HG03442 (cell line): ENCODE data around the gene MLYCD.

Experiments used
- ATAC-seq: cut with Tn5 transposase; IDR thresholded peaks from one replicate; pipeline ENCODE4 v1.9.1; 2021; ENCODE audit warnings: mild to moderate bottlenecking, moderate library complexity; ENCODE audit not compliant: unreplicated experiment

The MLYCD gene

DNA sequence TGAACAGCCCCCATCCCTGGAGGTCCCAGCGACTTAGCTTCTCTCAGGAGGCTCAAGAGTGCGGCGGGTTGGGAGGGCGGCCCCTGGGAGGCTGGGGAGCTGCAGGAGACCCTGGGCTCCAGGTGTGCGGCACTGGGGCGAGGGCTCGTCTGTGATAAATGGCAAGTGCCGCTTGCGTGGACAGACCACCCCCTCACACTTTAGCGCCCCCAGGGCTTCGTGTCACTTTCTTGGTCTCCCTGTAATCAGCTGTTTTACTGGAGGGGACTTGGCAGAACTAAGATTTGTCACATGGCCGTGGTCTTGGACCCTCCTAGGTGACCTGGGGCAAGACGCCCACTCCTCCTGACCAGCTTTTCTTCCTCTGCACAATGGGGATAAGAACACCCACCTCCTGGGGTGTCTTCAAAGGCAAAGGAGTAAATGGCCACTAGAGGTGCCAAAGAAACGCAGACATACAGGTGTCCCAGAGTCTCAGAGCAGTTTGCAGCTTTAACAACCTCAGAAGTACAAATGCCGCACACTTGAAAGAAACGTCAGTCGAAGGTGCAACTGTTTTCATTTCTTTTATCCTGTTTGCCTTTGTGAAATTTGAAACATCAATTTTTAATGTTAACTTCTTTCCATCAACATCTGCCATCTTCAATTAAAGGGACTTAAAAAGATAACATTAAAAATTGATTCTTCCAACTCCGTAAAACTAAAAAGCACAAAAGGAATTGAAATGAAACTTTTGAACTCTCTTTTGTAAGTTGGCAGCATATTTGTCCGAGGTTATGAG lies 55.1 kb downstream of the MLYCD start:
- no peak for ATAC-seq

GRCh38 chr16:83954577-83955016 lies 55.7 kb downstream of the MLYCD start:
- no peak for ATAC-seq

DNA sequence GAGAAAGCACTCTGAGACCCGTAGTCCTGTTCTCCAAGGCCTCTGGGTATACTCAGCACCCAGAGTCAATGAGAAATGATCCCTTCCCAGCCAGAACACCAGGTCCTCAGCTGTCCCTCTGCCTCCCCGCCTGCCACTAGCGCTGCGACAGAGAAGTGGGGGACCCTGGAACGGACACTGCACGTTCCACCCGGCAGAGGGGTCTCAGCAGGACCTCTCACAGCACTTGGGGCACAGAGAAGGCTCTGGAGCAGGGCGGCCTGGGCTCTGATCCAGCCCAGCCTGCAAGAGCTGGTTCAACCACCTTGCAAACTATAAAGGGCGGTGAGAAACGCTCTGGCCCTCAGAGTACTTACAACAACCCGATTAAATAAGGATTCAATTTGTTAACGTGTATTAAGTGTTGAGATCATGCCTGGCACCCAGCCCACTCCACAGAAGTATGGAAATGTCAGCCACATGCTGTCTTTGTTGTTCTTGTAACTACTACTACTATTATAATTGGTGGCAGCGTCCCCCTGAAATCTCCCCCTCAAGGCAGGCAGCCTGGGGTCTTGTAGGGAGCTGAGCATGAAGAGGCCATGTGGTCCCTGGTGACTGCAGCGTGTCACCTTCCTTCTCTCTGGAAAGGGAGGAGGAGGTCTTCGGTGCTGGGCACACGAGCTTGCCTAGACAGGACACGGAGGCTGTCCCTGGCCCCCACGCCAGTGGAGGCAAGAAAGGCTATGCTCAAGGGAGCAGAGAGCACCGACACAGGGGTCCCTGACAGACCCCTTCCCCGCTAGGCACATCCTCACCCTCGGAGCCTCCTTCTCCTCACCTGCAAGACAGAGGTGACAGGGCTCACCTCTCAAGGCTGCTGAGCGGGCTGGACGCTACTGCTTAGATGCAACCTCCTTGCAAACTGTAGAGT lies 56.6 kb downstream of the MLYCD start:
- no peak for ATAC-seq

DNA sequence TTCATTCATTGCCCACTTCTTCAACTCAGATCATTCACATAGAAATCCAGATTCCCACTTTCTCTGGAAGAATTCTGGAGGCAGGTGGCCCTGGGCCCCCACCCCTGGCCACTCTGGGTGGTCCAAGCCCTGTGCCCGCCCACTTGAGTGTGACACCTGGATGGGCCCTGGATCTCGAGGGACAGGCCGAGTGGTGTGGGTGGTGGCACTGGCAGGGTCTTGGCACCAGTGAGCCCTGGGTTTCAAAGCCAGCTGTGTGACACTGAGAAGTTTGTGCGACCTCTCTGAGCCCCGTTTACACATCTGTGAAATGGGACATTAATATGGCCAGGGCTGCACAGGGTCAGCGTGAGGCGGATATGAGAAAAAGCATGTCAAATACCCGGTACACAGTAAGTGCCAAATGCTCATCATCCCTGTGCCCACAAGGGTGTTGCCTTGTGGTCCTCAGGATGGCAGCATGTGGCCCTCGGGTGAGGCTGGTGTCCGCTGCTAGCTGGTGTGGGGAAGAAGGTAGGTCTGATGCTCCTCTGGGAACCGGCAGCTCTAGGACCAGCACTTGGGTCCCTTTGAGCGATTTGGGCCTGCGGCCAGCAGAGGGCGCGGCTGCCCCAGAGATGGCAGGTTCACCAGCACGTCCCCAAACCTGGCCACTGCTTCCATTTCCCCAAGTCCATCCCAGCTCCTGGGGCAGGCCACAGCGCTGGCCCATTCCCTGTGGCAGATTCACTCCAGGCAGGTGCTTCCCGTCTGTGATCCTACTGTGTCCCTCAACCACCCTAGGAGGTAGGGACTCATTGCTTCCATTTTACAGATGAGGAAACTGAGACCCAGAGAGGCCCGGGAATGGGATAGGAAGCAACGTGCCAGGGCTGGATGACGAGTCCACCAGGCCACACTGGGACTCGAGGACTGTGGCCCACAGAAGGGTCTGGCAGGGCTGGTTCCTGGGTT lies 57.7 kb downstream of the MLYCD start:
- ATAC-seq: no peak

- no peak for ATAC-seq
Measured at GRCh38 chr16:83957296-83957855, 58.5 kb downstream of the MLYCD start.

DNA sequence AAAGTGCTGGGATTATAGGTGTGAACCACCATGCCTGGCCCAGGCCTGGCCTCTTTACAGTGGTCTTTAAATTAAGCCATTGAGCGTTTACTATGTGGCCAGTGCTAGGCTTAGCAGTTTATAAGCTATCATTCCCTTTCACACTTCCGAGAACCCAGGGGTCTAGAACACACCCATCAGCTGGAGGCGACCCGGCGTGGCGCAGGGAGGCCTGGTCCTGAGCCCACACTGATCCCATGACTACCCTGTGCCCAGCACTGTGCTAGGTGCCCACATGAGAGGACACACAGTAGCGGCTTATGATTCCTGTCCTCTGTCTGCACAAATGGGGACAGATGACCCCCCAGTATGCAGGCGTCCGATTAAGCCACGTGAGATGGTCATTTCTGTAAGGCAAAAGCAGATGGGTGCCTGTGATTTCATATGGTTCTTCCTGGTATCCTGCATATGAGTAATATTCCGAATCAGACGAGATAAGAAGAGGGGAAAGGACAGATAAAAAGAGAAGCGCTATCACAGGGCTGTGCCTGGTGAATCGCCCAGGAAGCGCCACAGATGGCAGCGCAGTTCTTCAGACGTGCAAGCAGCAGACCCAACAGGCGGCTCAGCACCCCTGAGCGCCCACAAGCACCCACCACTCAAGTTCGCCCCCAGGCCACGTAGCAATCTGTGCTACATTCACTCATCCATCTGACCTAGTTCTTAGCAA lies 59.4 kb downstream of the MLYCD start:
- no peak for ATAC-seq

- no peak for ATAC-seq
Measured at GRCh38 chr16:83958846-83959565, 60.1 kb downstream of the MLYCD start.

- no peak for ATAC-seq
Measured at GRCh38 chr16:83959656-83960434, 60.9 kb downstream of the MLYCD start.

DNA sequence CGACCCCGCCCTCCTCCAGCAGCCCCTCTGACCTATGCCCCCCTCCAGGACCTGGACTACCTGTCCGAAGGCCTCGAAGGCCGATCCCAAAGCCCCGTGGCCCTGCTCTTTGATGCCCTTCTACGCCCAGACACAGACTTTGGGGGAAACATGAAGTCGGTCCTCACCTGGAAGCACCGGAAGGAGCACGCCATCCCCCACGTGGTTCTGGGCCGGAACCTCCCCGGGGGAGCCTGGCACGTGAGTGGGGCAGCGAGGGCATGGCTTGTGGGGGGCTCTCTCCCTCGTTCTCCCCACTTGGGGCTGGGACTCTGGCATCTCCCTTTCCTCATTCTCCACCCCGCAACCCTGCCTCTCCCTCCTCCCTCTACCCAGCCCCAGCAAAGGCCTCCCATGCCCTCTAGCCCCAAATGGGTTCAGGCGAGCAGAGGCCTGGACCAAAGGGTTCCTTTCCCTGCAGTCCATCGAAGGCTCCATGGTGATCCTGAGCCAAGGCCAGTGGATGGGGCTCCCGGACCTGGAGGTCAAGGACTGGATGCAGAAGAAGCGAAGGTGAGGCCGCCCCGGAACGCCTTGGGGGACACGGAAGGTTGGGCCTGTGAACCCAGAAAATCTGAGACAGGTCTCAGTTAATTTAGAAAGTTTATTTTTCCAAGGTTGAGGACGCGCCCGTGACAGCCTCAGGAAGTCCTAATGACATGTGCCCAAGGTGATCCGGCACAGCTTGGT lies 61.8 kb downstream of the MLYCD start:
- no peak for ATAC-seq

- ATAC-seq: no peak
Measured at GRCh38 chr16:83961591-83961990, 62.7 kb downstream of the MLYCD start.

DNA sequence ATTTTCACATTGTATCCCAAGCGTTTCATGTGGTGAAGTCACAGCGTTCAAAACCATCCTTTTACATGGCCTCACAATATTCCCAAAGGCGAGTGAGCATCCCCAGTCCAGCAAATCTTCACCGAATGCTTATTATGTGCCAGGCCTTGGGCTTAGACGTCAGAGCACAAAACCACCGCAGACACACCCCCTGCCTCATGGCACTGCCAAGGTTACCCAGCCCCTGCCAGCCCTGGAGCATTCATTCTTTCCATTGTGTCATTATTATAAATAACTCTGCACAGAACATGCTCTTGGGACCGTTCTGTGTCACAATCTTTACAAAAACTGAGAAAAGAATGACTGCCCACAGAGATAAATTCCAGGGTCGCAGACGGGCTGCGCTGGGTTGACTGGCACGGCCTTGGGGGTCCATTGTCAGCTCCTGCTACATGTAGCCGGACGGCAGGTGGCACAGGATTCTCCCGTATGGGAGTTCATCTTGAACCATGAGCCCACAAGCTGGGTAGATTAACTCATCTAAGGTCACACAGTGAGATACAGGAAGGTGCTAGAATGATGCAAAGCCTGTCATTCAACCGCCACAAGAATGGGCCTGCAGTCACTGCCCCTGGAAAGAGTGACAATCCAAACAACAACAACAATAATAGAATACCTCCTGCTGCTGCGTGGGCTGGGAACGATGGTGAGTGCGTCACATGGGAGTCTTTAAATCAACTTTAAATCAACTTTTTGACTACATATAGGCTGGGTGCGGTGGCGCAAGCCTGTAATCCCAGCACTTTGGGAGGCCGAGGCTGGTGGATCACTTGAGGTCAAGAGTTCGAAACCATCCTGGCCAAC lies 64.6 kb downstream of the MLYCD start:
- no peak for ATAC-seq

DNA sequence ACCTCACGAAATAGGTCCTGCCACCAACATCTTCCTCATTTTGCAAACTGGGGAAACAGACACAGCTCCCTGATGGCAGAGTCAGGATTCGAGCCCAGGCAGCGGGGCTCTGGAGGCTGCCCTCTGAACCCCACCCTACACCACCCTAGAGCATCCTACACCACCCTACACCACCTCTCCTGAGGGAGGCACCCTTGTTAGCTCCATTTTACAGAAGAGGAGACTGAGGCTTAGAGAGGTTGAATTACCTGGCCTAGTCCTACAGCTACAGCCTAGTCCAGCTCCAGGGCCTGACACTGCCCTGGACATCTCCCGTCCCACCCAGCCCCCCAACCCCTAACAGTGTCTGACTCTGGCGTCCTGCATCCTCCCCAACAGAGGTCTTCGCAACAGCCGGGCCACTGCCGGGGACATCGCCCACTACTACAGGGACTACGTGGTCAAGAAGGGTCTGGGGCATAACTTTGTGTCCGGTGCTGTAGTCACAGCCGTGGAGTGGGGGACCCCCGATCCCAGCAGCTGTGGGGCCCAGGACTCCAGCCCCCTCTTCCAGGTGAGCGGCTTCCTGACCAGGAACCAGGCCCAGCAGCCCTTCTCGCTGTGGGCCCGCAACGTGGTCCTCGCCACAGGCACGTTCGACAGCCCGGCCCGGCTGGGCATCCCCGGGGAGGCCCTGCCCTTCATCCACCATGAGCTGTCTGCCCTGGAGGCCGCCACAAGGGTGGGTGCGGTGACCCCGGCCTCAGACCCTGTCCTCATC lies 65.9 kb downstream of the MLYCD start:
- ATAC-seq: no peak

GRCh38 chr16:83965444-83966152 lies 66.7 kb downstream of the MLYCD start:
- ATAC-seq: no peak

DNA sequence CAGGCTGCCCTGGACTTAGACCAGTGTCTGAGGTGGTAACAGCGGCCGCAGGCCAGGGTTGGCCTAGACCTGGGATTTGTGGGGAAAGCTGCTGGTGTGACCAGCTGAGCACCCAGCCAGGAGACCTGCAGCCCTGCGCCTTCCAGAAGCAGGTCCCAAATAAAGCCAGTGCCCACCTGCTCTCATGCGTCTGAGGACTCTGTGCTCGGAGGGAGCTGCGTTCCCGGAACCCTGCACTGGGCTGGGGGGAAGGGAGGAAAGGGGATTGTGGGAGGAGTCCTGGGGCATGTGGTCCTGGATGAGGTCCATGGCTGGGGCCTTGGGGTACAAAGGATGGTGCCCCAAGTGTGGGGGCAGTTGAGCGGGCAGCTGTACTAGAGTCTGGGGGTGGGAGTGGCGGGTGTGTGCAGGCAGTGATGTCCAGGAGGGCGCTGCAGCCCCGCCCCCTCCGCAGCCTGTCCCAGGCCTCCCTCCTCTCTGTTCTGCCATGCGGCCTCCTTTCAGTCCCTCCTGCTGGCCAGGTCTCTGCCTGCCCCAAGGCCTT lies 67.3 kb downstream of the MLYCD start:
- ATAC-seq: no peak

DNA sequence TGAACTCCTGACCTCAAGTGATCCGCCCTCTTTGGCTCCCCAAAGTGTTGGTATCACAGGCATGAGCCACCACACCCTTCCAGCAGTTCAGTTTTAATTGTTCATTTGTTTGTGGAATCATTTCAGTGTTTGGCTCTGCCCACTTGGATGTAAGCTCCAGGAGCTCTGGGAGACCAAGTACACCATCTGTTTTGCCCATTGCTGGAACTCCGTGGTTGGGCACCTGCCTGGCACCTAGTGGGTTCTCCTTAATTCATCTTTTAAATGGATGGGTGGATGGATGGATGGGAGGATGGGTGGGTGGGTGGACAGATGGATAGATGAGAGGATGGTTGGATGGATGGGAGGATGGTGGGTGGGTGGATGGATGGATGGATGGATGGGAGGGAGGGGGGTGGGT lies 68.2 kb downstream of the MLYCD start:
- ATAC-seq: no peak
